Measurements from ENCODE around the gene RALGPS2.

RALGPS2 gene

GRCh38 chr1:178798232-178798861 lies 73.3 kb downstream of the RALGPS2 start:
- H3K36me3 ChIP-seq (ENCODE audit: control insufficient read depth, insufficient read depth, low read length): no peaks in the 10 kb centered on the region
- no peak overlapping the region for H3K9ac ChIP-seq (ENCODE audit: low read length)

DNA sequence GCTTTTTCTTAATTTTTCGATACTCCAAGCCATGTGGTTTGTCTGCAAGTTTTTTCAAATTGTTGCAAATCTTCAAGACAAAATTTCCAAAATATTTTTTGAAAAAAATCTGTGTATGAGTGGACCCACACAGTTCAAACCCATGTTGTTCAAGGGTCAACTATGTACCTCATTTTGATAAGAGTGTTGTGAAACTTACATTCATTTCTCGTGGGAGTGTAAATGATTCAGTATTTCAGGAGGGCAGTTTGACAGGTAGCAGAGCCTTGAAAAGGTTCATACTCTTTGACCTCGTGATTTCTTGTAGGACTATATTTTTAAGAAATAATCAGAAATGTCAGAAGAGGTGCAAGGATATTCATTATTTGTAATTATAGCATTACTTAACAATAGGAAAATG lies 77.8 kb downstream of the RALGPS2 start:
- H3K9ac ChIP-seq (ENCODE audit: low read length): no peak overlapping the region
- H3K4me1 ChIP-seq (ENCODE audit: control insufficient read depth, insufficient read depth, low read length): no peaks in the 10 kb centered on the region
- no peaks in the 10 kb centered on the region for H3K9me3 ChIP-seq (ENCODE audit: control insufficient read depth, low read length)
- no peak overlapping the region for H3K4me3 ChIP-seq (ENCODE audit: low read length)
- H3K36me3 ChIP-seq (ENCODE audit: control insufficient read depth, insufficient read depth, low read length): no peaks in the 10 kb centered on the region
- H3K27me3 ChIP-seq (ENCODE audit: control insufficient read depth, insufficient read depth, low read length): no peaks in the 10 kb centered on the region

More at GRCh38 chr1:178798232-178798861, 73.3 kb downstream of the RALGPS2 start:
- Histone ChIP-seq H3K4me3 (ENCODE audit: low read length) (no peak overlapping the region), H3K27me3 (ENCODE audit: control insufficient read depth, insufficient read depth, low read length) (no peaks in the 10 kb centered on the region), H3K9me3 (ENCODE audit: control insufficient read depth, low read length) (no peaks in the 10 kb centered on the region), H3K4me1 (ENCODE audit: control insufficient read depth, insufficient read depth, low read length) (no peaks in the 10 kb centered on the region)

GRCh38 chr1:178806665-178807300 lies 81.7 kb downstream of the RALGPS2 start:
- Histone ChIP-seq H3K36me3 (ENCODE audit: control insufficient read depth, insufficient read depth, low read length) (no peaks in the 10 kb centered on the region), H3K4me1 (ENCODE audit: control insufficient read depth, insufficient read depth, low read length) (no peaks in the 10 kb centered on the region), H3K9me3 (ENCODE audit: control insufficient read depth, low read length) (no peaks in the 10 kb centered on the region), H3K4me3 (ENCODE audit: low read length) (no peak overlapping the region), H3K9ac (ENCODE audit: low read length) (no peak overlapping the region), H3K27me3 (ENCODE audit: control insufficient read depth, insufficient read depth, low read length) (no peaks in the 10 kb centered on the region)

DNA sequence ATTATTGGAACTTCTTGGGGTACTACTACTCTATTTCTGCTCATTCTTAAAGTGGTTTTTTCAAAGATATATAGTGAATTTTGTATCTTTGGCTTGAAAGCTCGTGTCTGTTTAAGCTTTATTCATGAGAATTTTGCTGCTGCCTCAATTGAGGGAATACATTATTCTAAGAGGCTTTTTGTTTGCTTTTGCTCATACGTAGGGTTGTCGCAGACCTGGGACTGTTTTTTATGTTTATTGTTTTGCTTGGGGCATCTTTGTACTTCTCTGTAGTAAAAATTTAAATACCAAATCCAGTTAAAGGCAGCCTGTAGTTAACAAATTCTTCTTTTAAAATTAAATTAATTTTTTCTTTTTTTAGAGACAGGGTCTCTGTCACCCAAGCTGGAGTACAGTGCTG lies 83.5 kb downstream of the RALGPS2 start:
- no peaks in the 10 kb centered on the region for H3K4me1 ChIP-seq (ENCODE audit: control insufficient read depth, insufficient read depth, low read length)

DNA sequence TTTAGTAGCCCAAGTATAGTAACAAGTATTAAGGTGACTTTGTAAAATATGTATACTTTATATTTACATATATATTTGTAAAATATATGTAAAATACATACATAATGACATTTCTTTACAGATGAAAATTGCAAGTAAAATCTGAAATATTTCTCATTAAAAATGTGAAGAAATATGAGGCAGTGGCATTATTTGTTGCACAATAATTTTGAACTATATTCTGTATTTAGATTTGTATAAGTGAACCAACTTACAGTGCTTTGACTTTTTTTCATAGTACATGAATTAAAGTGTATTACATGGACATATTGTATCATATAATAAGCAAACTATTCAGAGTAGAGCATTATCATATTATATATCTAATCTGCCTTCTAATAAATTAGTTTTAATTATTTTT lies 85.5 kb downstream of the RALGPS2 start:
- no peaks in the 10 kb centered on the region for H3K36me3 ChIP-seq (ENCODE audit: control insufficient read depth, insufficient read depth, low read length)
- no peak overlapping the region for H3K9ac ChIP-seq (ENCODE audit: low read length)
- no peaks in the 10 kb centered on the region for H3K4me1 ChIP-seq (ENCODE audit: control insufficient read depth, insufficient read depth, low read length)
- no peaks in the 10 kb centered on the region for H3K27me3 ChIP-seq (ENCODE audit: control insufficient read depth, insufficient read depth, low read length)
- no peaks in the 10 kb centered on the region for H3K9me3 ChIP-seq (ENCODE audit: control insufficient read depth, low read length)
- H3K4me3 ChIP-seq (ENCODE audit: low read length): no peak overlapping the region

More for the DNA sequence above, 83.5 kb downstream of the RALGPS2 start:
- no peaks in the 10 kb centered on the region for H3K36me3 ChIP-seq (ENCODE audit: control insufficient read depth, insufficient read depth, low read length)
- no peaks in the 10 kb centered on the region for H3K9me3 ChIP-seq (ENCODE audit: control insufficient read depth, low read length)
- no peaks in the 10 kb centered on the region for H3K27me3 ChIP-seq (ENCODE audit: control insufficient read depth, insufficient read depth, low read length)
- no peak overlapping the region for H3K4me3 ChIP-seq (ENCODE audit: low read length)
- H3K9ac ChIP-seq (ENCODE audit: low read length): no peak overlapping the region

DNA sequence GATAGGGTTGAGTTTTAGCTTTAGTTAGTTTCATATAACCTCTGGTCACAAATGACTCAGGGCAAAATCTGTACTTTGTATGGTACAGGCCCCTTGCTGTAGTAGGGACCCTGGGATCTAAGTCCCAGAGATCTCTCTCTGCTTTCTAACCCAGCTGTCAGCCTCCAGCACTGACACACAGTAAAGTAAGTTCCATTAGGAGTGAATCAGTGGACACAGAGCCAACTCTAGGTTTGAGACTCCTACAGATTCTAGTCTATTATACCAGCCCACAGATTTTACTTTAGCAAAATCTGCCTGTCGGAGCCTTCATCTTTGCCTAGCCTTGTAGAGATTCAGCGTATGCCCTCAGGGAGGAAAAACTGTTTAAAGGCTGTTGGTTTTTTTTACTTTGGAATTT lies 93.4 kb downstream of the RALGPS2 start:
- Histone ChIP-seq H3K27me3 (ENCODE audit: control insufficient read depth, insufficient read depth, low read length) (no peaks in the 10 kb centered on the region), H3K4me3 (ENCODE audit: low read length) (no peak overlapping the region), H3K36me3 (ENCODE audit: control insufficient read depth, insufficient read depth, low read length) (no peaks in the 10 kb centered on the region), H3K9me3 (ENCODE audit: control insufficient read depth, low read length) (no peaks in the 10 kb centered on the region), H3K4me1 (ENCODE audit: control insufficient read depth, insufficient read depth, low read length) (no peaks in the 10 kb centered on the region), H3K9ac (ENCODE audit: low read length) (no peak overlapping the region)

DNA sequence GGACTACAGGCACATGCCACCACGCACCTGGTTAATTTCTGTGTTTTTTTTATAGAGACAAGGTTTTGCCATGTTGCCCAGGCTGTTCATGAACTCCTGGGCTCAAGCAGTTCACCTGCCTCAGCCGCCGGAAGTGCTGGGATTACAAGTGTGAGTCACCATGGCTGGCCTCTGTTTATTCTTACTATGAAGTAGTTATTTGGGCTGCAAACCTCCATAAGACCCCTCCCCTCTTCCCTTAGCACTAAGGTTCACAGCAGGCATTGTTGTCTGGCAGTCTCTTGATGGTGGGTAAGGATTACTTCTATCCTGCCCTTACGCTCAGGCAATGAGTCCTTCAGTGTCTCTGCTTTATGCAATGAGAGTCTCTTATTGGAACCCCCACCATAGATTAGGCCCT lies 94.1 kb downstream of the RALGPS2 start:
- no peaks in the 10 kb centered on the region for H3K4me1 ChIP-seq (ENCODE audit: control insufficient read depth, insufficient read depth, low read length)
- no peaks in the 10 kb centered on the region for H3K36me3 ChIP-seq (ENCODE audit: control insufficient read depth, insufficient read depth, low read length)
- no peak overlapping the region for H3K4me3 ChIP-seq (ENCODE audit: low read length)
- H3K9me3 ChIP-seq (ENCODE audit: control insufficient read depth, low read length): no peaks in the 10 kb centered on the region
- no peaks in the 10 kb centered on the region for H3K27me3 ChIP-seq (ENCODE audit: control insufficient read depth, insufficient read depth, low read length)
- no peak overlapping the region for H3K9ac ChIP-seq (ENCODE audit: low read length)

GRCh38 chr1:178821134-178821866 lies 96.3 kb downstream of the RALGPS2 start:
- Histone ChIP-seq H3K4me3 (ENCODE audit: low read length) (no peak overlapping the region), H3K9me3 (ENCODE audit: control insufficient read depth, low read length) (no peaks in the 10 kb centered on the region), H3K9ac (ENCODE audit: low read length) (no peak overlapping the region), H3K36me3 (ENCODE audit: control insufficient read depth, insufficient read depth, low read length) (no peaks in the 10 kb centered on the region), H3K4me1 (ENCODE audit: control insufficient read depth, insufficient read depth, low read length) (no peaks in the 10 kb centered on the region), H3K27me3 (ENCODE audit: control insufficient read depth, insufficient read depth, low read length) (no peaks in the 10 kb centered on the region)

- Histone ChIP-seq H3K27me3 (ENCODE audit: control insufficient read depth, insufficient read depth, low read length) (no peaks in the 10 kb centered on the region), H3K4me1 (ENCODE audit: control insufficient read depth, insufficient read depth, low read length) (no peaks in the 10 kb centered on the region), H3K4me3 (ENCODE audit: low read length) (no peak overlapping the region), H3K9ac (ENCODE audit: low read length) (no peak overlapping the region), H3K9me3 (ENCODE audit: control insufficient read depth, low read length) (no peaks in the 10 kb centered on the region), H3K36me3 (ENCODE audit: control insufficient read depth, insufficient read depth, low read length) (no peaks in the 10 kb centered on the region)
These were observed 100.1 kb downstream of the RALGPS2 start for GRCh38 chr1:178825167-178825566.

GRCh38 chr1:178844436-178844835 lies 119.4 kb downstream of the RALGPS2 start:
- H3K9me3 ChIP-seq (ENCODE audit: control insufficient read depth, low read length): no peaks in the 10 kb centered on the region
- H3K36me3 ChIP-seq (ENCODE audit: control insufficient read depth, insufficient read depth, low read length): no peaks in the 10 kb centered on the region
- H3K4me3 ChIP-seq (ENCODE audit: low read length): no peak overlapping the region
- H3K27me3 ChIP-seq (ENCODE audit: control insufficient read depth, insufficient read depth, low read length): no peaks in the 10 kb centered on the region
- H3K9ac ChIP-seq (ENCODE audit: low read length): no peak overlapping the region
- no peaks in the 10 kb centered on the region for H3K4me1 ChIP-seq (ENCODE audit: control insufficient read depth, insufficient read depth, low read length)

DNA sequence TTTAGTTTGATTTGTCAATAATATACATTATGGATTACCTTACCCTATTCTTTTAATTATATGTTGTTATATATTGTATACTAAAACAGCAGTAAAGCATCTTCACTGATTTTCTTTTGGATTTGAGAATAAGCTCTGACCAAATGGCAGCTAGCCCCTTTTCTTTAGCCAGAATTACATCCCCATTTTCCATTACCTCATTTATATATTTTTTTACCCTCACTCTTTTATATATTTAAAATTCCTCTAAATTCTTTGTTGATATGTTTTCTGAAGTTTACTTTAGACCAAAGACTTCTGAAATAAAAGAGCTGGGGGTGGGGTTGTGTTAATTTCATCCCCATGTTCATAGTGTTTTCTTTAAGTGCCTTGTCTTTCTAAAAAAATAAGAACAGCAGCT lies 121.3 kb downstream of the RALGPS2 start:
- no peaks in the 10 kb centered on the region for H3K36me3 ChIP-seq (ENCODE audit: control insufficient read depth, insufficient read depth, low read length)
- no peak overlapping the region for H3K9ac ChIP-seq (ENCODE audit: low read length)
- H3K4me1 ChIP-seq (ENCODE audit: control insufficient read depth, insufficient read depth, low read length): no peaks in the 10 kb centered on the region
- no peaks in the 10 kb centered on the region for H3K9me3 ChIP-seq (ENCODE audit: control insufficient read depth, low read length)
- H3K4me3 ChIP-seq (ENCODE audit: low read length): no peak overlapping the region
- H3K27me3 ChIP-seq (ENCODE audit: control insufficient read depth, insufficient read depth, low read length): no peaks in the 10 kb centered on the region

DNA sequence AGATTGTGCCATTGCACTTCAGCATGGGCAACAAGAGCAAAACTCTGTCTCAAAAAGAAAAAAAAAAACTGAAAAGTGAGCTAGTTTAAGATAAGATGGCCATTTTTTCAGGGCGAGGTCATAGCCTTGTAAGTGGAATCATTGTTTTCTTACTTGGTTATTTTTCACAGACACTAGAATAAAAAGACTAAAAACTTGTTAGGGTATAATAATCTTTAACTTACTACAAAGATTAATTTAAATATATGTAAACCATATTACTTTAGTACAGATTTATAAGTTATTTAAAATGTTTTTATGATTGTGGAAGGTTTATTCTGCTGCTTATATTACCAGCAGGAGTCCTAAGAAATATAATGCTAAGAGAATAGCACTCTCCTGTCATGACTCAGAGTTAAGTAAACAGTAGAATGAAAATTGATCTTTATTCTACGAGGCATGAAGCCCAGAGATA lies 122.4 kb downstream of the RALGPS2 start:
- Histone ChIP-seq H3K27me3 (ENCODE audit: control insufficient read depth, insufficient read depth, low read length) (no peaks in the 10 kb centered on the region), H3K36me3 (ENCODE audit: control insufficient read depth, insufficient read depth, low read length) (no peaks in the 10 kb centered on the region), H3K9me3 (ENCODE audit: control insufficient read depth, low read length) (no peaks in the 10 kb centered on the region), H3K4me3 (ENCODE audit: low read length) (no peak overlapping the region), H3K4me1 (ENCODE audit: control insufficient read depth, insufficient read depth, low read length) (no peaks in the 10 kb centered on the region), H3K9ac (ENCODE audit: low read length) (no peak overlapping the region)
